GM12872 (cell line): ENCODE data around the gene KDM4C.

ENCODE experiments used
- CTCF ChIP-seq: IDR thresholded peaks from 3 replicates; pipeline ENCODE4 v1.5.1; 2011; ENCODE audit warnings: low read depth, mild to moderate bottlenecking, low read length, moderate library complexity; ENCODE audit not compliant: insufficient read depth

KDM4C gene

DNA sequence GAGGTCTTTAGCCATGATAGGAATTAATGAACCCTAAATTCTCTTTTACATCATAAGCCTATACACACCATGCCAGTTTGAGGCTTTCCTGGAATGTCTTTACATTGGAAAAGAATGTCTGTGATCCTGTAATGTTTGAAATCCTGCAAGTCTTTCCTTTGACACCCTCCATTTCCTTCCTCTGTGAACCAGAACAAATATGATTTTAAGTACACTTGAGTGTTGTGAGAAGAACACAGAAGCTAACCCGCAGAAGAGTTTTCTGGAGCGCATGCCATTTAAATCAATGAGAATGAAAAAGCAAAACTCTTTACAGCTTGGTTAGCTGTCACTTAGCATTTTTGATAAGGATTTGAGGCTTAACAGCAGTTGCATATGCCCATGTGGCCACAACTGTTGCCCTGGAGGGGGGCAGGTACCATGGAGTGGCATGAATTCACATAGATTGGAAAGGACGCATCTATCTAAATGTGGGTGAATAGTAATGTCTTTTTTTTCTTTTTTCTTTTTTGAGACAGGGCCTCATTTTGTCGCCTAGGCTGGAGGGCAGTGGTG is 372.6 kb downstream of the KDM4C start:
- TF ChIP-seq CTCF, result no peak

DNA sequence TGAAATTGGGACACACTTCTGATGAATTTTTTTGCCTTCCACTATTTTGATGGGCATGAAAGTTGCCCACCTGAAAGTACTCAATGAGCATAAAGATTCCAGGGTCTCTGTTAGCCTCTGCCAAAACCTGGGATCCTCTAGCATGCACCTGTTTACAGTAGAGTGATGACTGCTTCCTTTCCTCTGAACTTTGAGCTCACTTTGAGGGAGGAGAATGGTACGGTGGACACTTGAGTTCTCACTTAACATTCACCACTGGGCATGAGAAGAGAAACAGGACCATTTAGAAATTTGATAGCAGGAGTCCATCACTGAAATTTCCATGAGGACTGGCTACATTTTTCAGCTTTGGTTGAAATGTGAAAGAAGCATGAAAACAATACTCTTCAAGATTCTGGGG is 374.8 kb downstream of the KDM4C start:
- no peak for TF ChIP-seq CTCF

- TF ChIP-seq CTCF, result no peak
Measured at GRCh38 chr9:7135735-7136134, 378.0 kb downstream of the KDM4C start.

GRCh38 chr9:7137040-7137439 is 379.3 kb downstream of the KDM4C start:
- no peak for TF ChIP-seq CTCF

GRCh38 chr9:7137571-7137970 is 379.8 kb downstream of the KDM4C start:
- no peak for TF ChIP-seq CTCF

DNA sequence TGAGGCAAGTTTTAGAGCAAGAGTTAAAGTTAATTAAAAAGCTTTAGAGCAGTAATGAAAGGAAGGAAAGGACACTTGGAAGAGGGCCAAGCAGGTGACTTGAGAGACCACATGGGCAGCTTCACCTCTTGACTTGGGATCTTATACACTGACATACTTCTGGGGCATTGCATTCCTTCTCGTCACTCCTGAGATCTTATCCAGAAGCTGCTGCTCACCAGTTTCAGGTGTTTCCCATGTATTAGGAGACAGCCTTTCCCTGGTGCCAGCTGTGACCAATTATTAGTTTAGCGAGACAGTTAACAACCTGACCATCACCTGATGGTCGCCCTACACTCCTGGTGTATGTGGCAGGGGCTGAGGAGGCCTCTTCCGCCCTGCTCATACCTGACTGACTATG is 382.1 kb downstream of the KDM4C start:
- TF ChIP-seq CTCF, result no peak

- TF ChIP-seq CTCF, result no peak
Measured at GRCh38 chr9:7140401-7140800, 382.6 kb downstream of the KDM4C start.
